ENCODE measurements around the gene ADSS2.

Gene ADSS2

GRCh38 chr1:244445320-244446181, 6.2 kb downstream of the ADSS2 start:
- DNase-seq: no peak

GRCh38 chr1:244444854-244445253, 6.9 kb downstream of the ADSS2 start:
- no peak for DNase-seq

GRCh38 chr1:244442850-244443249, 8.9 kb downstream of the ADSS2 start:
- no peak for DNase-seq

- no peak for DNase-seq
Measured at GRCh38 chr1:244439391-244440032, 12.2 kb downstream of the ADSS2 start.

- no peak for DNase-seq
Measured at GRCh38 chr1:244437086-244437468, 14.6 kb downstream of the ADSS2 start.

GRCh38 chr1:244436336-244437085, 15.2 kb downstream of the ADSS2 start:
- no peak for DNase-seq

- DNase-seq: no peak
Measured at GRCh38 chr1:244435562-244436205, 16.0 kb downstream of the ADSS2 start.

- no peak for DNase-seq
Measured at GRCh38 chr1:244431166-244431565, 20.5 kb downstream of the ADSS2 start.

- DNase-seq: no peak
Measured at GRCh38 chr1:244429818-244430217, 21.9 kb downstream of the ADSS2 start.

- no peak for DNase-seq
Measured at GRCh38 chr1:244427647-244428046, 24.1 kb downstream of the ADSS2 start.

GRCh38 chr1:244424649-244425334, 26.9 kb downstream of the ADSS2 start:
- DNase-seq: no peak

GRCh38 chr1:244422174-244422573, 29.5 kb downstream of the ADSS2 start:
- no peak for DNase-seq

GRCh38 chr1:244419024-244419423, 32.7 kb downstream of the ADSS2 start:
- no peak for DNase-seq

GRCh38 chr1:244414543-244414942, 37.2 kb downstream of the ADSS2 start:
- no peak for DNase-seq

GRCh38 chr1:244413736-244414135, 38.0 kb downstream of the ADSS2 start:
- DNase-seq: no peak

- DNase-seq: no peak
Measured at GRCh38 chr1:244412176-244412575, 39.5 kb downstream of the ADSS2 start.

GRCh38 chr1:244409701-244410100, 42.0 kb downstream of the ADSS2 start:
- no peak for DNase-seq

GRCh38 chr1:244406337-244406736, 45.4 kb downstream of the ADSS2 start:
- DNase-seq: no peak

GRCh38 chr1:244405856-244406255, 45.9 kb downstream of the ADSS2 start:
- DNase-seq: no peak

- DNase-seq: no peak
Measured at GRCh38 chr1:244403431-244403830, 48.3 kb downstream of the ADSS2 start.

- no peak for DNase-seq
Measured at GRCh38 chr1:244400974-244401373, 50.7 kb downstream of the ADSS2 start.

- DNase-seq: no peak
Measured at GRCh38 chr1:244397131-244397530, 54.6 kb downstream of the ADSS2 start.

GRCh38 chr1:244395965-244396364, 55.7 kb downstream of the ADSS2 start:
- DNase-seq: no peak
